Activated CD4-positive, alpha-beta memory T cell treated with anti-CD3 and anti-CD28 coated beads for 36 hours (primary cell): ENCODE results near the gene SYT15B. TPM values are rescaled to one million over a fixed set of nuclear protein-coding genes. Genes with fewer than 3 reads are reported as not detected.
"Not testable (repeated sequence)": the region's sequence is repeated elsewhere in the genome, so short reads cannot be mapped to it uniquely, and the experiment has no call there.

Experiments
- CTCF ChIA-PET: fragments of 350-600 bp; sonication (Branson Sonifier 250); formaldehyde crosslinking; loops from one replicate; lab custom pipeline; 2021; ENCODE audit warnings: antibody characterized with exemption, inconsistent platforms; lab: Charles Lee
- POLR2A ChIA-PET: fragments of 350-600 bp; sonication (Branson Sonifier 250); formaldehyde crosslinking; loops from one replicate; lab custom pipeline; 2021; ENCODE audit warnings: antibody characterized with exemption; lab: Charles Lee
- DNase-seq: peaks from one replicate; pipeline ENCODE4 v3.0.0-alpha.2; 2020
- H3K27ac Mint-ChIP-seq: one replicate; pipeline ENCODE4 v1.8.0; 2021; ENCODE audit warnings: mixed read lengths
- H3K27me3 Mint-ChIP-seq: one replicate; pipeline ENCODE4 v1.8.0; 2021; ENCODE audit warnings: mixed read lengths
- H3K36me3 Mint-ChIP-seq: one replicate; pipeline ENCODE4 v1.8.0; 2021; ENCODE audit warnings: mixed read lengths
- H3K4me1 Mint-ChIP-seq: one replicate; pipeline ENCODE4 v1.8.0; 2021; ENCODE audit warnings: low read depth, mixed read lengths
- H3K4me3 Mint-ChIP-seq: one replicate; pipeline ENCODE4 v1.8.0; 2021; ENCODE audit warnings: mild to moderate bottlenecking, mixed read lengths
- H3K9me3 Mint-ChIP-seq: one replicate; pipeline ENCODE4 v1.8.0; 2021; ENCODE audit warnings: mixed read lengths
- intact Hi-C: fragments of 100-400 bp; cut with micrococcal nuclease; formaldehyde crosslinking; loops from one replicate; pipeline ENCODE4 v1.15.1; 2023
- total RNA-seq, 2 experiments: library from RNA; stranded (reverse); gene quantifications; one replicate each; pipeline ENCODE4 v1.2.3, GENCODE V29; 2021

The SYT15B gene
- total RNA-seq, 2 experiments from 2014 or later = 0.14 to 0.19 TPM

DNA sequence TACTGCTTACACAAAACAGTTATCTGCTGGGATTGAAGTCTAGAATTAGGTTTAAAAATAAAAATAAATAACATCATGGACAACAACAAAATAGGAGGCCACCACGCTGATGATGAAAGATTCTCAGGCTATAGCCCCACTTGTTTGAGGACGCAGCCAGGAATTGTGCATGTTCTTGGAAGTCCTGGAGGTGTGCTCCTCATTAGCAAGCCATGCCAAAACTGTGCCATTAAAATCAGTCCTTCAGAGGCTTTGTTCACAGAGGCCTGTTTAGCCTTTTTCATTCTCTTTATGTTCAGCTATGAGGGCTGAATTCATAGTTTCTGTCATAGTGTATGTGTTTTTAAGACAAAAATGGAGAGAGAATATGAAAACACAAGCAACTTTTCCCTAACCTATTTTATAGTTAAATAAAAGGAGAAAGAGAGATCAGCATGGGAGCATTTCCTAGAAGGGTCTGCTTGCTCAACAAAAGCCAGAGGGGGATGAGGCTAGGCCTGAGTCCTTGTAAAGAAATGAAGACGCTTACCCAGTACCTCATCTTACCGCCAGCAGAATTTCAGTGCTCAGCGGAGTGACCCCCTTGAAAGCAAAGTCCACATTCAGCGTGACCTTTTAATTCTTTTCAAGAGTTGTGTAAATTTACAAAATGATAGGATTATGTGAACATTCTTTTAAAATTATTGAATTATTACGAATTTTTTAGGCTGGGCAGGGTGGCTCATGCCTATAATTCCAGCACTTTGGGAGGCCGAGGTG is 46.2 kb downstream of the SYT15B start:
- CTCF ChIA-PET, H3K36me3 Mint-ChIP-seq, H3K27me3 Mint-ChIP-seq, DNase-seq, H3K4me1 Mint-ChIP-seq, POLR2A ChIA-PET, H3K9me3 Mint-ChIP-seq, H3K4me3 Mint-ChIP-seq, H3K27ac Mint-ChIP-seq, intact Hi-C loops: not testable (repeated sequence)

Other genes with a start within 250 kb of the SYT15B start
- 1 to 10 TPM; 6.6 to 7.2 TPM for gene AGAP9, start 240.0 kb downstream of the SYT15B start, total RNA-seq
- gene NPY4R2, start 155.1 kb upstream of the SYT15B start, total RNA-seq = not detected
- gene FAM25C, start 236.2 kb upstream of the SYT15B start, total RNA-seq = not detected